ENCODE data around the gene MSRB3.

DNA sequence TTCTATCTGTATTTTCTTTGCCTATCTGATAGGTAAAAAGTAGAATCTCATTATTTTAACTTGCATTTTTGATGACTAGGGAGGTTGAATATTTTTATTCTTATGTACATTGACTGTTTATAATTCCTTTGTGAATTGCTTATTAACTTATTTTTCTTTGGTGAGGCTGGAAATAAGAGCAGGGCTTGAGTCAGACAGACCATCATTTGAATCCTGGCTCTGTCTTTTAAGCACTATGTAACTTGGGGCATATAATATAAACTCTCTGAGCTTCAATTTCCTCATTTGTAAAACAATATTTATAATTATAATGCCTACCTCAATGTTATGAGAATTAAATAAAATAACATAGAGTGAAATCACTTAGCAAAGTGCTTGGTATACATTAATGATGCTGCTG lies 108.9 kb downstream of the MSRB3 start:
- TF ChIP-seq, protein P1, sequence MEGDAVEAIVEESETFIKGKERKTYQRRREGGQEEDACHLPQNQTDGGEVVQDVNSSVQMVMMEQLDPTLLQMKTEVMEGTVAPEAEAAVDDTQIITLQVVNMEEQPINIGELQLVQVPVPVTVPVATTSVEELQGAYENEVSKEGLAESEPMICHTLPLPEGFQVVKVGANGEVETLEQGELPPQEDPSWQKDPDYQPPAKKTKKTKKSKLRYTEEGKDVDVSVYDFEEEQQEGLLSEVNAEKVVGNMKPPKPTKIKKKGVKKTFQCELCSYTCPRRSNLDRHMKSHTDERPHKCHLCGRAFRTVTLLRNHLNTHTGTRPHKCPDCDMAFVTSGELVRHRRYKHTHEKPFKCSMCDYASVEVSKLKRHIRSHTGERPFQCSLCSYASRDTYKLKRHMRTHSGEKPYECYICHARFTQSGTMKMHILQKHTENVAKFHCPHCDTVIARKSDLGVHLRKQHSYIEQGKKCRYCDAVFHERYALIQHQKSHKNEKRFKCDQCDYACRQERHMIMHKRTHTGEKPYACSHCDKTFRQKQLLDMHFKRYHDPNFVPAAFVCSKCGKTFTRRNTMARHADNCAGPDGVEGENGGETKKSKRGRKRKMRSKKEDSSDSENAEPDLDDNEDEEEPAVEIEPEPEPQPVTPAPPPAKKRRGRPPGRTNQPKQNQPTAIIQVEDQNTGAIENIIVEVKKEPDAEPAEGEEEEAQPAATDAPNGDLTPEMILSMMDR (IDR thresholded peaks at IDR 0.05), result no peak
- TF ChIP-seq POLR2A (IDR thresholded peaks at IDR 0.05), result no peak
- no peak for TF ChIP-seq POLR2AphosphoS5 (IDR thresholded peaks at IDR 0.05)

Measured in breast epithelium (tissue), 3 donors.